SH-SY5Y (cell line): ENCODE measurements around the gene SPATS2.

Experiments
- GATA2 ChIP-seq: IDR thresholded peaks from 2 replicates; pipeline ENCODE4 v1.6.1; 2011; ENCODE audit warnings: mild to moderate bottlenecking, low read depth, low read length
- GATA3 ChIP-seq: IDR thresholded peaks from 2 replicates; pipeline ENCODE4 v1.6.1; 2011; ENCODE audit warnings: low read depth, mild to moderate bottlenecking, low read length, moderate library complexity

DNA sequence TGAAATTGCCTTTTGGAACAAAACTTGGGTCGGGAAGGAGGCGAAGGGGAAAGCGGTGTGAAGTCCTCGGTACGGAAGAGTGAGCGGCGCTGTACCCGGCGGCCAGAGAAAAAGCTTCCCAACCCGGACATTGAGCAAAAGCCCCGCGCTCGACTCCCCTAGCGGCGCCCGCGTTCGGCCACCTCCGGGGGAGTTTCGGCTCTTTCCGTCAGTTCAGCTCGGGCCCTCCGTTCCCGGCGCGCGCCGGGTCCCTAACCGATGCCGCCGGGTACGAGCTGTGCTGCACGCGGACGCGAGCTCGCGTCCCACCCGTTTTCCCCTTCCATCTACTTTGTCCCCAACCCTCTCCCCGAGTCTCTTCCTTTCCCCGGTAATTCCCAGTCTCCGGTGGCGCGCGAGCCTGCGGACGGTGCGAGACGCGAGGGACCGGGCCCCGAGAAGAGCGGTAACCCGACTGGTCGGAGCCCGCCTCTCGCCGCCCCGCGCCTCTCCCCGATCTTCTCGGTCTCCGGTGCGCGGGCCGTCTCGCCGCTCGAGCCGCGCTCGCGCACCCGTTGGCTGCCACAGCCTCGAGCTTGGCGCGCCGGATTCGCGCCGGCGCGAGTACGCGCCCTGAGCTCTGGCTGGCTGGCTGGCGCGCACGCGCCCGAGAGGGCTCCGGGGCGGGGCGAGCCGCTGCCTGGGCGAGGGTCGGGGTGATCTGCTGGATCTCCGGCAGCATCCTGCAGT, 446 bp upstream of the SPATS2 start:
- no peak for TF ChIP-seq GATA3
- TF ChIP-seq GATA2, result no peak; the same call in 1 of the 2 replicates
